GM12801 (cell line): ENCODE results near the gene KRTAP9-6.
"Not testable (repeated sequence)": the region's sequence is repeated elsewhere in the genome, so short reads cannot be mapped to it uniquely, and the experiment has no call there.

Source experiments
- TF ChIP-seq, protein P1 (sequence below): IDR thresholded peaks from one replicate; pipeline ENCODE4 v1.5.1; 2011; ENCODE audit warnings: control low read depth; ENCODE audit not compliant: insufficient read length; ENCODE audit errors: extremely low read depth

KRTAP9-6 gene

DNA sequence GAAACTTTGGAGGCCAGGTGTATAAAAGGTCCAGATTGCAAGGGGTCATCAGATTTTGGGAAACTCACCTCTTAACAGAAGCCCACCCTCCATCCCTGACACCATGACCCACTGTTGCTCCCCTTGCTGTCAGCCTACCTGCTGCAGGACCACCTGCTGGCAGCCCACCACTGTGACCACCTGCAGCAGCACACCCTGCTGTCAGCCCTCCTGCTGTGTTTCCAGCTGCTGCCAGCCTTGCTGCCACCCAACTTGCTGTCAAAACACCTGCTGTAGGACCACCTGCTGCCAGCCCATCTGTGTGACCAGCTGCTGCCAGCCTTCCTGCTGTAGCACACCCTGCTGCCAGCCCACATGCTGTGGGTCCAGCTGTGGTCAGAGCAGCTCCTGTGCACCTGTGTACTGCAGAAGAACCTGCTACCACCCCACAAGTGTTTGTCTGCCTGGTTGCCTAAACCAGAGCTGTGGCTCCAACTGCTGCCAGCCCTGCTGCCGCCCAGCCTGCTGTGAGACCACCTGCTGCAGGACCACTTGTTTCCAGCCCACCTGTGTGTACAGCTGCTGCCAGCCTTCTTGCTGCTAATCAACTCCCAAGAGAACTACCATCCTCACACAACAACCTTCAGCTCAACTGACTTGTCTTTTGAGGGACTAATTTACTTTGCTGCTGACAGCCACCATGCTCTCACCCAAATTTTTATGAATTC lies 32.6 kb upstream of the KRTAP9-6 start, which contains the start of gene KRTAP9-3:
Gene KRTAP9-3, plus strand, starts transcription at position 51 of the 707 bp plus-strand sequence. Its CDS starts 53 bp downstream, at position 104.
- TF ChIP-seq, protein P1, sequence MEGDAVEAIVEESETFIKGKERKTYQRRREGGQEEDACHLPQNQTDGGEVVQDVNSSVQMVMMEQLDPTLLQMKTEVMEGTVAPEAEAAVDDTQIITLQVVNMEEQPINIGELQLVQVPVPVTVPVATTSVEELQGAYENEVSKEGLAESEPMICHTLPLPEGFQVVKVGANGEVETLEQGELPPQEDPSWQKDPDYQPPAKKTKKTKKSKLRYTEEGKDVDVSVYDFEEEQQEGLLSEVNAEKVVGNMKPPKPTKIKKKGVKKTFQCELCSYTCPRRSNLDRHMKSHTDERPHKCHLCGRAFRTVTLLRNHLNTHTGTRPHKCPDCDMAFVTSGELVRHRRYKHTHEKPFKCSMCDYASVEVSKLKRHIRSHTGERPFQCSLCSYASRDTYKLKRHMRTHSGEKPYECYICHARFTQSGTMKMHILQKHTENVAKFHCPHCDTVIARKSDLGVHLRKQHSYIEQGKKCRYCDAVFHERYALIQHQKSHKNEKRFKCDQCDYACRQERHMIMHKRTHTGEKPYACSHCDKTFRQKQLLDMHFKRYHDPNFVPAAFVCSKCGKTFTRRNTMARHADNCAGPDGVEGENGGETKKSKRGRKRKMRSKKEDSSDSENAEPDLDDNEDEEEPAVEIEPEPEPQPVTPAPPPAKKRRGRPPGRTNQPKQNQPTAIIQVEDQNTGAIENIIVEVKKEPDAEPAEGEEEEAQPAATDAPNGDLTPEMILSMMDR, result not testable (repeated sequence)

DNA sequence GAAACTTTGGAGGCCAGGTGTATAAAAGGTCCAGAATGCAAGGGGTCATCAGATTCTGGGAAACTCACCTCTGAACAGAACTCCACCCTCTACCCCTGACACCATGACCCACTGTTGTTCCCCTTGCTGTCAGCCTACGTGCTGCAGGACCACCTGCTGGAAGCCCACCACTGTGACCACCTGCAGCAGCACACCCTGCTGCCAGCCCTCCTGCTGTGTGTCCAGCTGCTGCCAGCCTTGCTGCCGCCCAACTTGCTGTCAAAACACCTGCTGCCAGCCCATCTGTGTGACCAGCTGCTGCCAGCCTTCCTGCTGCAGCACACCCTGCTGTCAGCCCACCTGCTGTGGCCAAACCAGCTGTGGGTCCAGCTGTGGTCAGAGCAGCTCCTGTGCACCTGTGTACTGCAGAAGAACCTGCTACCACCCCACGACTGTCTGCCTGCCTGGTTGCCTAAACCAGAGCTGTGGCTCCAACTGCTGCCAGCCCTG lies 27.2 kb upstream of the KRTAP9-6 start, which contains the start of gene KRTAP9-8:
Gene KRTAP9-8, plus strand, starts transcription at position 51 of the 489 bp plus-strand sequence. Its CDS starts 53 bp downstream, at position 104.
- TF ChIP-seq, protein P1, result not testable (repeated sequence)

DNA sequence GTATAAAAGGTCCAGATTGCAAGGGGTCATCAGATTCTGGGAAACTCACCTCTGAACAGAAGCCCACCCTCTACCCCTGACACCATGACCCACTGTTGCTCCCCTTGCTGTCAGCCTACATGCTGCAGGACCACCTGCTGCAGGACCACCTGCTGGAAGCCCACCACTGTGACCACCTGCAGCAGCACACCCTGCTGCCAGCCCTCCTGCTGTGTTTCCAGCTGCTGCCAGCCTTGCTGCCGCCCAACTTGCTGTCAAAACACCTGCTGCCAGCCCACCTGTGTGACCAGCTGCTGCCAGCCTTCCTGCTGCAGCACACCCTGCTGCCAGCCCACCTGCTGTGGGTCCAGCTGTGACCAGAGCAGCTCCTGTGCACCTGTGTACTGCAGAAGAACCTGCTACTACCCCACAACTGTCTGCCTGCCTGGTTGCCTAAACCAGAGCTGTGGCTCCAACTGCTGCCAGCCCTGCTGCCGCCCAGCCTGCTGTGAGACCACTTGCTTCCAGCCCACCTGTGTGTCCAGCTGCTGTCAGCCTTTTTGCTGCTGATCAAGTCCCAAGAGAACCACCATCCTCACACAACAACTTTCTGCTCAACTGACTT lies 15.4 kb upstream of the KRTAP9-6 start, which contains the start of gene KRTAP9-4:
Gene KRTAP9-4, plus strand, starts transcription at position 51 of the 604 bp plus-strand sequence. Its CDS starts 34 bp downstream, at position 85.
- TF ChIP-seq, protein P1, result not testable (repeated sequence)

DNA sequence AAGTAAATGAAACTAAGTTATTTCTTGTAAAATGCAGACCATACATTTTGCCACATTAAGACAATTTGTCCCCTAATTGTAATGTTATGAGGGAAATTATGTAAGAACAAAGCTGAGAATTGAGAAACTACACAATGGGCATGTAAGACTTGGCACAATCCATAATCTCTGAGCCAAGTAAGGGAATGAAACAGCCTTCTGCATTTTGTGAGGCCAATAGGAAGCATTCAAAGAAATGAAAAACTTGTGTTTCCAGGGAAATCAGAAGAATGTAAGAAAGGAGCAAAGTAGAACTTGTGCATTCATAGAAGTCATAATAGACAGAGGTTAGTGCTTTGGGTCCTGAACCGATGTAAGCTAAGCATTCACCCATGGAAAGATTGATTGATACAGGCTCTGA lies 13.9 kb upstream of the KRTAP9-6 start:
- TF ChIP-seq, protein P1, result no peak

DNA sequence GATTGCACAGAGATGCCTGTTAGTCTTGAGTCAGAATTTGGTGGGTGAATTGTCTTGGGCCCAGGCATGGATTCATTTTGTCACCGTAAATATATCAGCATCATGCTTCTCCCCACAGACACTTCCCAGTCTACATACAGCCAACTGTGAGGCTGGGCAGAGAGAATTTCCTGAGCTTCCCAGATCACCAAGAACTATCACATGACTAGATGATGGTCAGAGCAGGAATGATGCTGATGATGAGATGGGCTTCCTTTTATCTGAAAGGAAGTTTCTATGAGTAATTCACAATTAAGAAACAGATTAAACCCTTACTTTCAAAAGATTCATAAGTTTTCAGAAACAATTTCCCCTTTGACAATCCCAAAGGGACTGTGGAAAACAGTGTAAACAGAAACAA lies 10.3 kb upstream of the KRTAP9-6 start:
- TF ChIP-seq, protein P1, result no peak

DNA sequence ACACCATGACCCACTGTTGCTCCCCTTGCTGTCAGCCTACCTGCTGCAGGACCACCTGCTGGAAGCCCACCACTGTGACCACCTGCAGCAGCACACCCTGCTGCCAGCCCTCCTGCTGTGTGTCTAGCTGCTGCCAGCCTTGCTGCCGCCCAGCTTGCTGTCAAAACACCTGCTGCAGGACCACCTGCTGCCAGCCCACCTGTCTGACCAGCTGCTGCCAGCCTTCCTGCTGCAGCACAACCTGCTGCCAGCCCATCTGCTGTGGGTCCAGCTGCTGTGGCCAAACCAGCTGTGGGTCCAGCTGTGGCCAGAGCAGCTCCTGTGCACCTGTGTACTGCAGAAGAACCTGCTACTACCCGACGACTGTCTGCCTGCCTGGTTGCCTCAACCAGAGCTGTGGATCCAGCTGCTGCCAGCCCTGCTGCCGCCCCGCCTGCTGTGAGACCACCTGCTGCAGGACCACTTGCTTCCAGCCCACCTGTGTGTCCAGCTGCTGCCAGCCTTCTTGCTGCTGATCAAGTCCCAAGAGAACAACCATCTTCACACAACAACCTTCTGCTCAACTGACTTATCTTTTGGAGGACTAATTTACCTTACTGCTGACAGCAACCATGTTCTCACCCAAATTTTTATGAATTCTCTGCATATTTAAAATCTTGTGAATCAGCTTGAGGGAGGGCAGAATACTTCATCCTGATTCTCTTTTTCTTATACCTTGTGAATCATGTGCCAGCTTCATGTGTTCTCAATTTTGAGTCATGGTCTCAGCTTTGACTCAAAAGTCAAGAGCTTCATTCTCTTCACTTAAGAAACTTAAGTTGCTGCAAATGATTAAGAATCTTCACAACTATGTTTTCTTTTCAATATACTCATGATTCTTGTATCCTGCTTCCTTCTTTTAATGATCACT lies 9.5 kb upstream of the KRTAP9-6 start, which contains the start of gene KRTAP9-9:
Gene KRTAP9-9, plus strand, starts transcription at position 4 of the 910 bp plus-strand sequence.
- TF ChIP-seq, protein P1, result not testable (repeated sequence)

DNA sequence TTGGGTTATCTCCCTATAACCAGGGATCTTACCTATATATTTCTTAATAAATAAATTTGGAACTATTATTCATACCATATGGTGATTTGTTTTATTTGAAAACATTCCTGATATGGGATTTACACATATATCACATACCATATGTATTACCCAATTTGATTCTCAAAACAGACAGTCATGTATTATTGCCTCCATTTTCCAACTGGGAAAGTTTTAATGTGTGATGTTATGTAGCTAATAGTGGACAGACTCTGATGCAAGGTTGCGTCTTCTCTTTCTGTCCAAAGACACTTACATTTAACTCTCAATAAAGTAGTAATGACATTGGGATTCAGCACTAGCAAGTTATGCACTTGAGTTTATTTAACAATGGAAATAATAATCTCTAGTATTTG lies 8.9 kb upstream of the KRTAP9-6 start:
- TF ChIP-seq, protein P1, result no peak
